T1000 (cell line): ENCODE data around the gene RPUSD3.
"Not testable (repeated sequence)": the region's sequence is repeated elsewhere in the genome, so short reads cannot be mapped to it uniquely, and the experiment has no call there.

Source experiments
- DNase-seq: peaks from one replicate; lab custom pipeline; 2025; ENCODE audit warnings: mixed read lengths; lab: John Stamatoyannopoulos, UW

The RPUSD3 gene, protein sequence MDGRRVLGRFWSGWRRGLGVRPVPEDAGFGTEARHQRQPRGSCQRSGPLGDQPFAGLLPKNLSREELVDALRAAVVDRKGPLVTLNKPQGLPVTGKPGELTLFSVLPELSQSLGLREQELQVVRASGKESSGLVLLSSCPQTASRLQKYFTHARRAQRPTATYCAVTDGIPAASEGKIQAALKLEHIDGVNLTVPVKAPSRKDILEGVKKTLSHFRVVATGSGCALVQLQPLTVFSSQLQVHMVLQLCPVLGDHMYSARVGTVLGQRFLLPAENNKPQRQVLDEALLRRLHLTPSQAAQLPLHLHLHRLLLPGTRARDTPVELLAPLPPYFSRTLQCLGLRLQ

DNA sequence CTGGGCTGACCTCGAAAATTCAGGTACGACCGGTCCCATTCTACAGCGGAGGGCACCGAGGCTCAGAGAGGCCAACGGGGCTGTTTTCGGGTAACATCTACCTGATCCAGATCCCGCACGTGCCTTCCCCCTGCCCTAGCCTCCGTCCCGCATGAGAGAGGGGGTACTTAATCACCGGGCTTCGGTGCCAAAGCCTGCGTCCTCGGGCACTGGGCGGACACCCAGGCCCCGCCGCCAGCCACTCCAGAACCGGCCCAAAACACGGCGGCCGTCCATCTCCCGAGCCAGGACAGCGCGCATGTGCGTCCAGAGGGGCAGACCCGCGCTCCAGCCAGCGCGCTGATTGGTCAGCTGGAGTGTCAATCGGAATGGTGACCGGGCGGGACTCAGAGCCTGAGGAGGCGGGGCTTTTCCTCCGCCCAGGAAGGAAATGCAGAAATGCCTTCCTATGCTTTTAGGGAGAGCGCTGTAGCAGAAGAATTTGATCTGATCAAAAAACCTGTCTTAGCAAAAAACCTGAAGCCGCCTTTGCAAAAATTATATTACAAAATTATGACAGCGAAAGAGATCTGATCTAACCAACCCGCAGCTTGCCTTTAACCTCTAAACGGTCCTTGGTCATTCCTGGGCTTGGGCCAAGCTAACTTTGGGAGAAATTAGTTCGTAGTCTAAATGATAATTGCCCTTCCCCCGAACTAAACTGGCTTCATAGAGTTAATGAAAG lies at the start of gene RPUSD3:
RPUSD3 (minus strand) TSS at position 294 of the 724 bp plus-strand sequence; CDS start at position 276, 18 bp downstream.
- DNase-seq, result peak; percentile 98

DNA sequence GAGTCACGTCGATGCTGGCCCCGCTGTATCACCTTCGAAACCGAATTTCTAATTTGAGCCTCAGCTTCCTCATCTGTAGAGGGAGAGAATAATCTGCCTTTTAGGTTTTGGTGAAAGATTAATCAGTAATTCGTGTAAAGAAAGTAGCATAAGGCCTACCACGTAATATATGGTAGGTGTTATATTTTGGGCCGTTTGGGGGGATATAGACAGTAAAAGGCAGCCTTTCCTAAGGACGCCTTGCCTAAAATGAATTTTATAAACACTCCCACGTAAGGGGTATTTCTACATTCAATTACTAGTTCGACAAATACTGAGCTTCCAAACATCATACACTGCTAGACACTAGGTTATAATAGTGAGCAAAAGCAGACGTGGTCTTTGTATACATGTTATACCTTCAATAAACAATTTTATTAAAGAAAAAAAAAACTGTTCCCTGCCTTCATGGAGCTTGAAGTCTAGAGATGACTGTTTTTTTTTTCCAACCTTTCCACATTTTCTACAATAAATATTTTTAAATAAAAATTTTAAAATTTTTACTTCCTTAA lies 47.3 kb upstream of the RPUSD3 start:
- no peak for DNase-seq

DNA sequence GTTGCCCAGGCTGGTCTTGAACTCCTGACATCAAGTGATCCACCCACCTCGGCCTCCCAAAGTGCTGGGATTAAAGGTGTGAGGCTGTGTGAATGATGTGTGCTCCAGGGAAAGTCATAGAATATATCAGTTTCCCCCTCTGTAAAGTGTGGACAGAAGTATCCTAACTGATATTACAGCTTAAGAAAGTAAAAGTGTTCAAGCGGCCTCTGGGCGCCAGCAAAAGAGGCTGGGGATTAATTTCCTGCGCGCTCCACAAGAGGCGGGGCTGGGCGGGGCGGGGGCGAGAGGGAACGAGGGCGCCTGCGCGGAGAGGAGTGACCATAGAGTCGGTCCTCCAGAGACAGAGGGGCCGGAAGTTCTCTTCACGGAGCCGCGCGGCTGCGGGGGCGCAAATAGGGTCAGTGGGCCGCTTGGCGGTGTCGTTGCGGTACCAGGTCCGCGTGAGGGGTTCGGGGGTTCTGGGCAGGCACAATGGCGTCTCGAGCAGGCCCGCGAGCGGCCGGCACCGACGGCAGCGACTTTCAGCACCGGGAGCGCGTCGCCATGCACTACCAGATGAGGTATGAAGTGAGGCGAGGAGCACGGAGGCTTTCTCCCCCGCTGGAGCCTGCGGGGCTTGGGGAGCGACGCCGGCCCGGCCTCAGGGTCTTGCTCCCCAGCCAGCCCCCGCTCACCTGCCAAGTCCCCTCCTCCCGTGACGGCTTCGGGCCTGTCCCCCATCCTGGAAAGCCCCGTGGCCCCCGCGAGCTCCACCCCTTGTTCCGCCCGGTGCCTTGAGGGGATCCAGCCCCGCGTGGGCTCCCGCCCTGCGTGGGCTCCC lies 46.7 kb upstream of the RPUSD3 start, which contains the start of gene JAGN1:
JAGN1 (plus strand) TSS at position 362 of the 823 bp plus-strand sequence; CDS start at position 475, 113 bp downstream.
- DNase-seq, result peak; percentile 86

DNA sequence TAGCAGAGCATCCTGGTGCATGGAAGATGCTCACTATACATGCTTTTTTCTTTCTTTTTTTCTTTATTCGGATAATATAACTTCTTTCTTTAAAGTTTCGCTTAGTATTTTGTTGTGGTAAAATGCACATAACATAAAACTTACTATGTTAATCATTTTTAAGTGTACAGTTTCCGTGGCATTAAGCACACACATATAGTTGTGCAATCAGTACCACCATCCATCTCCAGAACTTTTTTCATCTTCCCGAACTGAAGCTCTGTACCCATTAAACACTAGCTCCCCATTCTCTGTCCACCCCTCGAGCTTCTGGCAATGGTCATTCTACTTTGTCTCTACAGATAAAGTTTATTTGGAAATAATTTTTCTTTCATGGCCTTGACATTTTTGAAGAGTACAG lies 45.6 kb upstream of the RPUSD3 start:
- DNase-seq, result no peak

DNA sequence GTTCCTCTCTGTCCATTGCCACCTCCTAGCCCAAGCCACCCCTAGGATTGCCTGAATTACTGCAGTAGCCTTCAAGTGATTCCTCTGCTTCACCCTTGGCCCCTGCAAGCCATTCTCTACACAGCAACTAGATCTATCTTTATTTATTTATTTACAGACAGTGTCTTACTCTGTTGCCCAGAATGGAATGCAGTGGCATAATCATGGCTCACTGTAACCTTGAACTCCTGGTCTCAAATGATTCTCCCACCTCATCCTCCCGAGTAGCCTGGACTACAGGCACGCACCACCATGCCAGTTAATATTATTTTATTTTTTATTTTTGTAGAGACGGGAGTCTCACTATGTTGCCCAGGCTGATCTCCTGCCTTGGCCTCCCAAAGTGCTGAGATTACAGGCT lies 44.7 kb upstream of the RPUSD3 start:
- no peak for DNase-seq

DNA sequence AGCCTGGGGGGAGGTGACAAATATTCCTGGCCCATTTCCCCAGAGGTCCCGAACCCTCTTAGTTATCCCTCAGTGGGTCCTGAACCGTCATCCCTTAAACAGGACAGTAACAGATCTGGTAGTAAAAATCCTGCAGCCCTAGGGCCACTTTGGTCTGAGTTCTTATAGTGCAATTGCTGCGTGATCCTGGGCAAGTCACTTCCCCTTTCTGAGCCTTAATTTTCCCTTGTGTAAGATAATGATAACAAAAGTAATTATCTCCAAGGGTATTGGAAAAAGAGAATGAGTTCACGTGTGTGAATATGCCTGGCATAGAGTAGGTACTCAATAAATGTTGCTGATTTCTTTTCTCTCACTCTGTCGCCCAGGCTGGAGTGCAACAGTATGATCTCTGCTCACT lies 43.7 kb upstream of the RPUSD3 start:
- DNase-seq, result no peak

DNA sequence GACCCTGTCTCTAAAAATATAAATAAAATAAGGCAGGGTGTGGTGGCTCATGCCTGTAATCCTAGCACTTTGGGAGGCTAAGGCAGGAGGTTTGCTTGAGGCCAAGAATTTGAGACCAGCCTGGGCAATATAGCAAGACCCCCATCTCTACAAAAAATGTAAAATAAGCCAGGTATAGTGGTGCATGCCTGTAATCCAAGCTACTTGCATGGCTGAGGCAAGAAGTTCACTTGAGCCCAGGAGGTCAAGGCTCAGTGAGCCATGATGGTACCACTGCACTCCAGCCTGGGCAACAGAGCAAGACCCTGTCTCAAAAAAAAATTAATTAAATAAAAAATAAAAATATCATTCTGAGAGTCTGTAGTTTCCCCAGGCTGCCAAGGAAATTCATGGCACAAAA lies 42.5 kb upstream of the RPUSD3 start:
- DNase-seq, result no peak

DNA sequence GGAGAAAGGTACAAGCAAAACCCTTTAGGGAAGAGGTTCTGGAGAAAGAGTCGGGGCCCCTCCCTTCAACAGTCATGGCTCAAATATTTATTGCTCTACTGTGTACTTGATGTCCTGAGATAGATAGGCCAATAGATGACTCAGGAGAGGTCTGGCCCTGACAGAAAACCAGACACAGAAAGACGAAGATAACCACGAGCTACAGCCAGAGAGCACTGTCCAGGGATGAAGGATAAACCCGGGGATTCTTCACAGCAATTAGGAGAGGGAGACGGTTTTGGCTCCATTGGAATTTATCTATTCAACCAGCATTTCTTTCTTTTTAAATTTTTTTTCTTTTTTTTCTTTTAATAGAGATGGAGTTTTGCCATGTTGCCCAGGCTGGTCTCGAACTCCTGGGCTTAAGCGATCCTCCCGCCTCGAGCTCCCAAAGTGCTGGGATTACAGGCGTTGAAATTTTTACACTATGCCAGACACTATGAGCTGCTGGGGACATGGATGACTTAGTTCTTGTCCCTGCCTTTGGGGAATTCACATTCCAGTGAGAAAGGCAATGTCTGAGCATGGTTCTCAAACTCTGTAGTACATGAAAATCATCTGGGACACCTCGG lies 40.9 kb upstream of the RPUSD3 start:
- peak; percentile 44 for DNase-seq

DNA sequence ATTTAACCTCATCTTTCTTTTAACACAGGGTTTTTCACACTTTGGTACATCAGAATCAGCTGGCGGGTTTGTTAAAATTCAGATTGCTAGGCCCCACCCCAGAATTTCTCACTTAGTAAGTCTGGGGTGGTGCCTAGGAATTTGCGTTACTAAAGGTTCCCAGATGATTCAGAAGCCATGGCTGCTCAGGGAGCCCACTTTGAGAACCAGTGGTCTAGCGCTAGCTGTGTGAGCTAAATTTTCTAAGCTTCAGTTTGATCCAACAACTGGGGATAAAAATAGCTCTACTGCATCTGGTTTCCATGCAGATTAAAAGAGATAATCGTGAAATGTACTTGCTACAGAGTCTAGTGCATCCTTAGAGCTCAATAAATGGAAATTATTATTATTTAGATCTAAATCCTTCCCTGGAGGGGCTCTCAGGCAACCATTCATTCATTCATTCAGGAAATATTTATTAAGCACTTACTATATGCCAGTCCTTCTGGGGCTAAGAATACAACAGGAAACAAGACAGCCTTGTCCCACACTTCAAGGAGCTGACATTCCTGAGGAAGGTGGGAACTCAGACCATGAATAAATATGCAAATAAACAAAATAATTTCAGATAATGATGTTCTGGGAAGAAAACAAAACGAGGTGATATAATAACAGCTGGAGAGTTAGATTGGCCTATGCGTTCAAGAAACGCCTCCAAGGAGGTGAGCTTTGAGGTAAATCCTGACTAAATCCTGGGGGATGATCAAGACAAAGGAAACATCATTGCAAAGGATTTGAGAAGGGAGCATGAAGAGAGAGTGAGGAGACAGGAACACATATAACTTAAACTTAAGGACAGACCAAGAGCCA lies 40.1 kb upstream of the RPUSD3 start:
- DNase-seq, result no peak

DNA sequence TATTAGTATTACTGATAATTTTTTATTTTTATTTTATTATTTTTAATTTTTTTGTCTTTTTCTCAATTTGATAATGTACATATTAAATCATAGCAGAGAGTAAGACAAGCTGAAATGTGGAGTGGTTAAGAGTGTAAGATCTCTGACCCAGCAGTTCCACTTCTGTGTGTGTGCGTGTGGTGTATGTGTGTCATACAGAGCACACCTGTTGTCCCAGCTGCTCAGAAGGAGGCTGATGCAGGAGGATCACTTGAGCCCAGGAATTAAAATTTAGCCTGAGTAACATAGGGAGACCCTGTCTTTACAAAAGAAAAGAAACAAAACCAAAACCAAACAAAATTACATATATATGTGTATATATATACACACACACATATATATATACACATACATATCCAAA lies 37.6 kb upstream of the RPUSD3 start:
- DNase-seq, result no peak

DNA sequence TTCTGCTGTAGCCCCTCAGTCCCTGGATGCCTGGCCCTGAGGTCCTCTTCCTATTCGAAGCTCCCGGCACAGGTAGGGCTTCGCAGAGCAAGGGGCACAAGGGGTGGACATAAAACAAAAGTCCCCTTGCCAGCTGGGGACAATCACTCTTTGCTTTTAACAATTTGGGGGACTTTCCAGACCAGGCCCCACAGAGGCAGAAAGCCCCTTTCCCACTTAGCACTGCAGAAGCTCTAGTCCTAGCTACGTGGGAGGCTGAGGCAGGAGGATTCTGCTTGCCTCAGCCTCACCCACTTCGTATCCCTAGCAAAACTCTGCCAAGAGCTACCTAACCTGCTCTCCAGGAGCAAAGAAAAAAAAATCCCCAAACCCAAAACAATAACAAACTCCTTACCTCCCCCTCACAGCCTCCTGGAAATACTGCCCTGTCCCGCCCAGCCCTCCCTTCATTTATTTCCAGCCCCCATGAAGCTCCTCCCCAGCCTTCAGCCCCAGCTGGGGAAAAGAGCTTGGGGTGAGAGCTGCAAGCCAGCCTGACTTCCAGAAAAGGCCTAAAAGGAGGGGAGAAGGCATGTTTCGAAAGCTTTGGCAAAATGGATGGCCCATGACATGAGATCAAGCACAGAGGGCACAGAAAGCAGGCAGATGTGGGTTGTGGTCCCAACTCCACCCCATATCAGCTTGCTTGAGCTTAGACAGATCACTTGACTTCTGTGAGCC lies 36.2 kb upstream of the RPUSD3 start, which contains the start of gene CIDEC:
CIDEC (minus strand) TSS at position 424 of the 720 bp plus-strand sequence. CDS start 1,767 bp downstream, outside the sequence.
- no peak for DNase-seq

DNA sequence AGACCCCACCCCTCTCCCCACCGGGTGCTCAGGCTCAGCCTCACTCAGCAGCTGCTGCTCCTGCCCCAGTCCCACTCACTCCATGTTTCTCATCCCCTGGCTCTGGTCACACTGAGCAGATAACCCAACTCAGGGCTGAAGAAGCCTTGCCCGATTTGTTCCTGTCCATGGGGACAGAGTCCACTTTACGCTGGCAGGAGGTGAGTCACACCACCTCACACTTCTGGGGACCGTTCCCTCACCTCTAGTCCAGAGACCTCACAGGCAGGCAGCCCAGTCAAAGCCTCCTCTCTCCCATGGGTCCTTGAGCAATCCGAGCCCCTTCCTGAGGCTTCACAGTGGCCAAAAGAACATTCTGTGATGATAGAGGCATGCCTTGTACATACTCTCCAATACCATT lies 34.9 kb upstream of the RPUSD3 start:
- DNase-seq, result no peak

DNA sequence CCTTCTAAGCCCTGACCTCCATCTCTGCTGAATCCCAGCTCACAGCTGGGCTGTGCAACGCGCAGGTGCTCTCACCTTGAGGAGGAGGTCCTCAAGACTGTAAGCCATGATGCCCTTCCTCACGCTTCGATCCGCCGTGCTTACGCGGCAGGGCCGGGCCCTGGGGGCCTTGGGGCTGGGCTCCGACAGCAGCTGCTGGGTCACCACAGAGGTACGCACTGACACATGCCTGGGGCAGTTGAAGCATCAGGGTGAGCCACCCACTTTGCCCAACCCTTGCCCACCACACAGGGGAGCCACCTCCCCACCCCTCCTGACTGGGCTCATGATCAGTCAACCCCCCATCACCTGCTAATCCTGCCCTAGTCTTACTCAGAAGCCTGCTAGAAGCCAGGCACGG lies 33.2 kb upstream of the RPUSD3 start:
- no peak for DNase-seq

DNA sequence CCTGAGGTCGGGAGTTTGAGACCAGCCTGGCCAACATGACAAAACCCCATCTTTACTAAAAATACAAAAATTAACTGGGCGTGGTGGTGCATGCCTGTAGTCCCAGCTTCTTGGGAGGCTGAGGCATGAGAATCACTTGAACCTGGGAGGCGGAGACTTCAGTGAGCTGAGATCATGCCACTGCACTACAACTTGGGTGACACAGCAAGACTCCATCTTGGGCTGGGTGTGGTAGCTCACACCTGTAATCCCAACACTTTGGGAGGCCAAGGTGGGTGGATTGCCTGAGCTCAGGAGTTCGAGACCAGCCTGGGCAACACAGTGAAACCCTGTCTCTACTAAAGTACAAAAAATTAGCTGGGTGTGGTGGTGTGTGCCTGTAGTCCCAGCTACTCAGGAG lies 32.4 kb upstream of the RPUSD3 start:
- DNase-seq, result not testable (repeated sequence)

DNA sequence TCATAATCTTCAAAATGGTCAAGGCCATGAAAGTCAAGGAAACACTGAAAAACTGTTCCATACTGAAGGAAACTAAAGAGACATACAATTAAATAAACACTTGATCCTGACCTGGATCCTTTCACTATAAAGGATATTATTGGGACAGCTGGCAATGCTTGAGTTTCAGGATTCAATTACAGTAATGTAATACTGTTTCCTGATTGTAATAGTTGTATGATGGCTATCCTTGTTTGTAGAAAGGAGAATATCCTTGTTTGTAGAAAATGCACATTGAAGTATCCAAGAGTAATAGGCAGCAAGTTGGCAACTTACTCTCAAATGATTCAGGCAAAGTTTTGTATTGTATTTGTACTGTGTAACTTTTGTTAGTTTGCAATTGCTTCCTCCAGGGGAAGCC lies 31.6 kb upstream of the RPUSD3 start:
- no peak for DNase-seq

DNA sequence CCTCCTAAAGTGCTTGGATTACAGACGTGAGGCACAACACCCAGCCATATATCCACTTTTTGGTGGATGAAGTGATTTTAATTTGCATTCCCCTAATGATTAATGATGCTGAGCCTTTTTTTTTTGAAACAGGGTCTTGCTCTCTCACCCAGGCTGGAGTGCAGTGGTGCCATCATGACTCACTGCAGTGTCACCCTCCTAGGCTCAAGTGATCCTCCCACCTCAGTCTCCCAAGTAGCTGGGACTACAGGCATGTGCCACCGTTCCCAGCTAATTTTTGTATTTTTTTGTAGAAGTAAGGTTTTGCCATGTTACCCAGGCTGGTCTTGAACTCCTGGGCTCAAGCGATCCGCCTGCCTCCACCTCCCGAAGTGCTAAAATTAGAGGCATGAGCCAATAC lies 28.3 kb upstream of the RPUSD3 start:
- not testable (repeated sequence) for DNase-seq

DNA sequence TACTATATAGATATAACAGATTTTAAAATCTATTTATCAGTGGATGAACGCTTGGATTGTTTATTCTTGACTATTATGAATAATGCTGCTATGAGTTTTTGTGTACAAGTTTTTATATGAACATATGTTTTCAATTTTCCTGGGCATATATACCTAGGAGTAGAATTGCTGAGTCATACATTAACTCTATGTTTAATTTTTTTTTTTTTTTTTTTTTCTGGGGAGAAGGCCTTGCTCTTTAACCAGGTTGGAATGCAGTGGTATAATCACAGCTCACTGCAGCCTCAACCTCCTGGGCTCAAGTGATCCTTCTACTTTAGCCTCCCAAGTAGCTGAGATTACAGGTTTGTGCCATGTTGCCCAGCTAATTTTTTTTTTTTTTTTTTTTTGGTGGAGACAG lies 27.2 kb upstream of the RPUSD3 start:
- no peak for DNase-seq

DNA sequence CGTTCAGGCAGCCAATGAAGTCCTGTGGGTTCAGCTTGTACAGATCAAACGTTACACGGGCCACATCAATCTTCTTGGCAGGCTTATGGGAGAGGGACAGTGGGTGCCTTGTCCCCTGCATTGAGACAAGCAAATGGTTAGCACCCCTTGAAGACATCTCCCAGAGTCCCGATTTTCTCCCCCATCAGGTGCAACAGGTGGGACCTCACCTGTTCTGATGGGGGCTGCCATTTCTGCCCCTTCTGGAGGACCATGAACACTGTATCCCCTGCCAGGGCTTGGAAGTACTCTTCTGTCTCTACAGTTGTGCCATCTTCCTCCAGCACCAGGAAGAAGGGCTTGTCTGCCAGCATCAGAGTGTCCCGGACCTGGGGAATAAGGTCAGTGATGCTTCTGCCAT lies 26.1 kb upstream of the RPUSD3 start:
- DNase-seq, result no peak

DNA sequence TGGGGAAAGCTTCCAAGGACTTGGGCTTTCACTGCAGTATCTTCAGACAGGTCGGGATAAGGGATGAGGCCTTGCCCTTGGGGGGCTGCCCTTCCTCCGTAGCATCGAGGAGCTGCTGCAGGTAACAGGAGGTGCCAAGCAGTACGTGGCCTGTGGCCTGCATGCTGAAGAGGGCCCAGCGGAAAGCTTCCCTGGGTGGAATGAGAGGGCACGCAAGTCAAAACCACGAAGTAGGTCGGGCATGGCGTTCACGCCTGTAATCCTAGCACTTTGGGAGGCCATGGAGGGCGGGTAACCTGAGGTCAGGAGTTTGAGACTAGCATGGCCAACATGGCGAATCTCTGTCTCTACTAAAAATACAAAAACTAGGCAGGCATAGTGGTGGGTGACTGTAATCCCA lies 23.3 kb upstream of the RPUSD3 start:
- no peak for DNase-seq

DNA sequence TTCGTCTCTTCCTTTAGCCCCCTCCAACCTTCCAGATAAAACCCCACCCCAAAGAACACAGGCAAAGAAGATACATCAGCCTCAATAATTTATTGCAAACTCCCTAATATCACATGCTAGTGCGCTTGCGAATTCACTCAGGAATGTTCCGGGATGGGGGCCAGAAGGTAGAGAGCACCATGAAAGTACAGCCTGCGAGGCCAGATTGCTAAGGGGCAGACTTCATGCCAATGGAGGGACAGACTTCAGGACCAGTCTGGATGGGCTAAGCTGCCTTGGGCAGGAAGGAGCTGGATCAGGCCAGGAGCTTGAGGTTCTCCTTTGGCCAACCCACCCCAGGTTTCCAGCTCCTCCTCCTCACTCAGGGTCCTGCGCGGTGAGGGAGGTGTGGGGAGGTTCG lies 22.8 kb upstream of the RPUSD3 start:
- DNase-seq, result no peak
